HCT116 (cell line): Measurements from ENCODE around the gene RAB2B. TPM values are rescaled to one million over a fixed set of nuclear protein-coding genes. Genes with fewer than 3 reads are reported as not detected.

Experiments used
- ATAC-seq: fragments of 200-7000 bp; cut with Tn5 transposase; 2 replicates; pipeline ENCODE4 v1.9.1; 2020; ENCODE audit warnings: mild to moderate bottlenecking, moderate library complexity
- BruUV-seq: library from RNA; stranded (reverse); fragments of 400-500 nt; replicated peaks from 2 replicates; lab custom pipeline; 2021; lab: Mats Ljungman, UMichigan
- CTCF ChIA-PET: fragments of 300-600 bp; sonication (Branson Sonifier 250); formaldehyde crosslinking; loops from one replicate; lab custom pipeline; 2021; ENCODE audit warnings: antibody characterized with exemption; lab: Charles Lee
- POLR2A ChIA-PET: fragments of 300-600, 350-600 bp; sonication (Branson Sonifier 250); formaldehyde crosslinking; loops from one replicate; lab custom pipeline; 2021; ENCODE audit warnings: antibody characterized with exemption; lab: Charles Lee
- RAD21 ChIA-PET, 2 experiments: fragments of 300-600 bp; sonication (Branson Sonifier 250); formaldehyde crosslinking; loops; one replicate each; lab custom pipeline; 2023; ENCODE audit warnings: low total read pairs in 2 of 2; ENCODE audit not compliant: uncharacterized antibody in 2 of 2, unreplicated experiment in 2 of 2, low non-redundant PET in 1 of 2; lab: Charles Lee
- DNase-seq: peaks from one replicate; pipeline ENCODE4 v3.0.0-alpha.2; 2010; ENCODE audit warnings: low read depth, low spot score
- H2AFZ ChIP-seq: fragments of 200-600 bp; shearing (Covaris generic), sonication (generic); 2 replicates; pipeline ENCODE4 v1.6.1; 2017; ENCODE audit warnings: low read depth, mixed run types, mixed read lengths, antibody characterized with exemption, low read length; ENCODE audit not compliant: poor library complexity, severe bottlenecking
- H3K27ac ChIP-seq: 2 replicates; pipeline ENCODE4 v1.5.1; 2012; ENCODE audit warnings: low read depth, low read length
- H3K27me3 ChIP-seq: fragments of 200-600 bp; sonication (generic); 2 replicates; pipeline ENCODE4 v1.6.1; 2016; ENCODE audit warnings: mixed run types, low read length, mixed read lengths; ENCODE audit not compliant: insufficient read depth
- H3K36me3 ChIP-seq, 2 experiments: fragments of 200-500 bp in 1 of 2; fragments of 200-600 bp in 1 of 2; sonication (Bioruptor generic) in 1 of 2; sonication (generic) in 1 of 2; 2 replicates each; pipeline versions ENCODE4 v1.5.1 to v1.6.1; 2014 to 2016; ENCODE audit warnings: low read length in 2 of 2, inconsistent platforms in 1 of 2, mixed read lengths in 1 of 2, mixed run types in 1 of 2; ENCODE audit not compliant: insufficient read depth in 2 of 2, control insufficient read depth in 1 of 2
- H3K4me1 ChIP-seq, 2 experiments: fragments of 200-600 bp in 1 of 2; sonication (generic) in 1 of 2; 2 replicates each; pipeline versions ENCODE4 v1.5.1 to v1.6.1; 2012 to 2017; ENCODE audit warnings: low read length in 2 of 2, inconsistent platforms in 1 of 2, mild to moderate bottlenecking in 1 of 2, mixed read lengths in 1 of 2, mixed run types in 1 of 2, moderate library complexity in 1 of 2; ENCODE audit not compliant: insufficient read depth in 2 of 2, control insufficient read depth in 1 of 2
- H3K4me2 ChIP-seq: fragments of 200-600 bp; sonication (generic); 2 replicates; pipeline ENCODE4 v1.6.1; 2017; ENCODE audit warnings: mixed run types, low read length, mixed read lengths
- H3K4me3 ChIP-seq, 2 experiments: fragments of 200-600 bp in 1 of 2; sonication (generic) in 1 of 2; replicated peaks in 1 of 2; 2 replicates each; pipeline ENCODE4 v1.5.1; 2011 to 2016; ENCODE audit warnings: low read length in 2 of 2, control low read depth in 1 of 2, low read depth in 1 of 2, mild to moderate bottlenecking in 1 of 2, mixed read lengths in 1 of 2, mixed run types in 1 of 2
- H3K79me2 ChIP-seq: fragments of 200-600 bp; sonication (generic); 2 replicates; pipeline ENCODE4 v1.6.1; 2017; ENCODE audit warnings: mild to moderate bottlenecking, mixed run types, low read length, moderate library complexity, mixed read lengths; ENCODE audit not compliant: insufficient read depth
- H3K9ac ChIP-seq: fragments of 200-600 bp; sonication (generic); 2 replicates; pipeline ENCODE4 v1.6.1; 2016; ENCODE audit warnings: low read length, mixed read lengths
- H3K9me2 ChIP-seq: fragments of 200-600 bp; sonication (generic), shearing (Covaris generic); 2 replicates; pipeline ENCODE4 v1.6.1; 2017; ENCODE audit warnings: mixed run types, mild to moderate bottlenecking, moderate library complexity; ENCODE audit not compliant: insufficient read depth
- H3K9me3 ChIP-seq, 2 experiments: fragments of 200-500 bp in 1 of 2; fragments of 200-600 bp in 1 of 2; sonication (Bioruptor generic) in 1 of 2; sonication (generic) in 1 of 2; 2 replicates each; pipeline ENCODE4 v1.6.1; 2014 to 2017; ENCODE audit warnings: low read length in 2 of 2, mixed read lengths in 2 of 2, inconsistent platforms in 1 of 2, low read depth in 1 of 2, mild to moderate bottlenecking in 1 of 2, mixed run types in 1 of 2, moderate library complexity in 1 of 2; ENCODE audit not compliant: control insufficient read depth in 1 of 2, insufficient read depth in 1 of 2
- H4K20me1 ChIP-seq: fragments of 200-600 bp; sonication (generic), shearing (Covaris generic); 2 replicates; pipeline ENCODE4 v1.6.1; 2017; ENCODE audit warnings: mixed run types, mild to moderate bottlenecking, moderate library complexity; ENCODE audit not compliant: insufficient read depth
- ATF3 ChIP-seq: IDR thresholded peaks from 2 replicates; pipeline ENCODE4 v1.6.1; 2012
- CBX3 ChIP-seq: IDR thresholded peaks from 2 replicates; pipeline ENCODE4 v1.6.1; 2012; ENCODE audit warnings: low read depth
- CEBPB ChIP-seq: IDR thresholded peaks from 2 replicates; pipeline ENCODE4 v1.6.1; 2012; ENCODE audit warnings: low read depth
- CTCF ChIP-seq, 3 experiments: fragments of 200-600 bp in 1 of 3; sonication (generic) in 1 of 3; IDR thresholded peaks in 2 of 3; conservative IDR thresholded peaks in 1 of 3; 2 replicates each; pipeline ENCODE4 v1.5.1; 2012 to 2017; ENCODE audit warnings: low read depth in 2 of 3, low read length in 2 of 3, antibody characterized with exemption in 1 of 3, borderline replicate concordance in 1 of 3, control low read depth in 1 of 3, mild to moderate bottlenecking in 1 of 3, mixed read lengths in 1 of 3, mixed run types in 1 of 3, moderate library complexity in 1 of 3; ENCODE audit not compliant: insufficient read depth in 1 of 3
- EGR1 ChIP-seq: IDR thresholded peaks from 2 replicates; pipeline ENCODE4 v1.6.1; 2012; ENCODE audit warnings: low read depth
- ELF1 ChIP-seq: IDR thresholded peaks from 2 replicates; pipeline ENCODE4 v1.6.1; 2012; ENCODE audit warnings: low read depth, borderline replicate concordance
- EZH2 ChIP-seq: fragments of 200-600 bp; sonication (generic); IDR thresholded peaks from 2 replicates; pipeline ENCODE4 v1.6.1; 2017; ENCODE audit warnings: antibody characterized with exemption, mixed run types
- EZH2phosphoT487 ChIP-seq: fragments of 200-600 bp; IDR thresholded peaks from 2 replicates; pipeline ENCODE4 v1.6.1; 2018; ENCODE audit warnings: antibody characterized with exemption, borderline replicate concordance
- JUND ChIP-seq: IDR thresholded peaks from 2 replicates; pipeline ENCODE4 v1.6.1; 2012
- MAX ChIP-seq: IDR thresholded peaks from 2 replicates; pipeline ENCODE4 v1.6.1; 2012
- POLR2A ChIP-seq: IDR thresholded peaks from 2 replicates; pipeline ENCODE4 v1.7.0; 2011; ENCODE audit warnings: borderline replicate concordance; ENCODE audit not compliant: insufficient read depth, insufficient read length; ENCODE audit errors: extremely low read depth
- POLR2AphosphoS5 ChIP-seq: IDR thresholded peaks from 2 replicates; pipeline ENCODE4 v1.6.1; 2011; ENCODE audit warnings: mild to moderate bottlenecking, low read depth, low read length, moderate library complexity
- SIN3A ChIP-seq: IDR thresholded peaks from 2 replicates; pipeline ENCODE4 v1.6.1; 2012; ENCODE audit warnings: low read depth
- SP1 ChIP-seq: IDR thresholded peaks from 2 replicates; pipeline ENCODE4 v1.6.1; 2012; ENCODE audit warnings: low read depth
- SRF ChIP-seq: IDR thresholded peaks from 2 replicates; pipeline ENCODE4 v1.6.1; 2012; ENCODE audit warnings: low read depth
- TCF7L2 ChIP-seq: IDR thresholded peaks from 2 replicates; pipeline ENCODE4 v1.7.0; 2011; ENCODE audit warnings: borderline replicate concordance, inconsistent platforms; ENCODE audit not compliant: insufficient read depth, insufficient read length; ENCODE audit errors: extremely low read depth
- YY1 ChIP-seq: IDR thresholded peaks from 2 replicates; pipeline ENCODE4 v1.6.1; 2011; ENCODE audit warnings: low read length, low read depth, moderate library complexity, mild to moderate bottlenecking; ENCODE audit not compliant: insufficient replicate concordance; ENCODE audit errors: extremely low read depth
- ZFX ChIP-seq: fragments of 450-650 bp; IDR thresholded peaks from 2 replicates; pipeline ENCODE4 v1.6.1; 2017
- ZNF274 ChIP-seq: fragments of 200-500 bp; sonication (Bioruptor generic); IDR thresholded peaks from 2 replicates; pipeline ENCODE4 v1.6.1; 2014; ENCODE audit warnings: mild to moderate bottlenecking, low read depth, low read length, inconsistent platforms
- intact Hi-C: fragments of 100-400 bp; cut with micrococcal nuclease; formaldehyde crosslinking; loops from 2 replicates; pipeline ENCODE4 v1.10.0; 2022
- total RNA-seq: library from RNA; stranded (reverse); gene quantifications from one replicate; pipeline ENCODE4 v1.2.1, GENCODE V29; 2021; ENCODE audit not compliant: unreplicated experiment

RAB2B gene
- total RNA-seq, 1 experiment from 2014 or later = 24.3 TPM

- no TSS peak for BruUV-seq
- ChIA-PET CTCF (no interaction called here), POLR2A (no interaction called here), RAD21 (no interaction called here)
- H3K79me2 ChIP-seq = peaks cover 98% of the 10 kb centered on the region
- TF ChIP-seq CTCF (IDR thresholded peaks at IDR 0.05 in 2 of 3, conservative IDR thresholded peaks at IDR 0.05 in 1 of 3; ENCODE audit: borderline replicate concordance in 1 of 3, insufficient read depth in 1 of 3, low read depth in 2 of 3, low read length in 2 of 3) (no peak), ELF1 (no peak), POLR2A (no peak), CEBPB (no peak), SRF (no peak), ZNF274 (no peak), ATF3 (no peak), YY1 (no peak), EZH2 (no peak), JUND (no peak), MAX (no peak), SP1 (no peak), SIN3A (no peak), POLR2AphosphoS5 (no peak), TCF7L2 (no peak), EZH2phosphoT487 (no peak), ZFX (no peak), CBX3 (no peak), EGR1 (no peak)
- no peak overlapping the region for H3K27ac ChIP-seq
- no peak overlapping the region for H3K4me2 ChIP-seq
- H4K20me1 ChIP-seq = peaks cover 6% of the 10 kb centered on the region; the same call in 1 of the 2 replicates
- H3K36me3 ChIP-seq = peaks cover 29 to 39% of the 10 kb centered on the region in 2 experiments; a peak in 3 of 4 replicates
- H3K4me3 ChIP-seq = no peak overlapping the region
- H2AFZ ChIP-seq = no peak overlapping the region
- ATAC-seq (no peak), DNase-seq (no peak)
- H3K4me1 ChIP-seq = peaks cover 7 to 8% of the 10 kb centered on the region in 2 experiments; a peak in 3 of 4 replicates
- intact Hi-C loops = no loop called here
- no peaks in the 10 kb centered on the region for H3K9me3 ChIP-seq
- H3K9ac ChIP-seq = no peak overlapping the region
- no peaks in the 10 kb centered on the region for H3K27me3 ChIP-seq
- no peaks in the 10 kb centered on the region for H3K9me2 ChIP-seq
These were observed 28.3 kb upstream of the RAB2B start for GRCh38 chr14:21505012-21505553.
